T follicular helper cell (primary cell): Measurements from ENCODE around the gene RBMXL3.

Experiments used
- DNase-seq: peaks from one replicate; pipeline ENCODE4 v3.0.0-alpha.2; 2020; ENCODE audit warnings: low read depth

Gene RBMXL3

GRCh38 chrX:115233497-115234455, 44.6 kb downstream of the RBMXL3 start, which contains the start of gene LRCH2:
LRCH2 (minus strand) TSS chrX:115234096; CDS start chrX:115234041, 55 bp downstream.
- DNase-seq: no peak

- DNase-seq: no peak
Observed at GRCh38 chrX:115234461-115234860, 45.3 kb downstream of the RBMXL3 start.

GRCh38 chrX:115236560-115236959, 47.4 kb downstream of the RBMXL3 start:
- no peak for DNase-seq

- no peak for DNase-seq
Observed at GRCh38 chrX:115237056-115237455, 47.8 kb downstream of the RBMXL3 start.
